Activated B cell treated with CpG ODN at 0.5 μM for 24 hours (primary cell): ENCODE measurements around the gene RPS15. TPM values are rescaled to one million over a fixed set of nuclear protein-coding genes. Genes with fewer than 3 reads are reported as not detected.
A peak's percentile ranks its signal among the peaks of the same experiment; 100 is the strongest.

Source experiments
- ATAC-seq: fragments of 200-7000 bp; cut with Tn5 transposase; one replicate; pipeline ENCODE4 v1.10.0; 2021; ENCODE audit warnings: low read depth, mild to moderate bottlenecking, moderate library complexity
- CTCF ChIA-PET: fragments of 350-600 bp; sonication (Branson Sonifier 250); formaldehyde crosslinking; loops from one replicate; lab custom pipeline; 2021; ENCODE audit warnings: antibody characterized with exemption; lab: Charles Lee
- POLR2A ChIA-PET: fragments of 350-600 bp; sonication (Branson Sonifier 250); formaldehyde crosslinking; loops from one replicate; lab custom pipeline; 2021; ENCODE audit warnings: antibody characterized with exemption; lab: Charles Lee
- DNase-seq: peaks from one replicate; pipeline ENCODE4 v3.0.0; 2022
- H3K27ac Mint-ChIP-seq: one replicate; pipeline ENCODE4 v1.8.0; 2020; ENCODE audit warnings: mixed read lengths
- H3K27me3 Mint-ChIP-seq: one replicate; pipeline ENCODE4 v1.8.0; 2021; ENCODE audit warnings: mixed read lengths
- H3K36me3 Mint-ChIP-seq: one replicate; pipeline ENCODE4 v1.8.0; 2021; ENCODE audit warnings: low read depth, mixed read lengths
- H3K4me1 Mint-ChIP-seq: one replicate; pipeline ENCODE4 v1.8.0; 2021; ENCODE audit warnings: mixed read lengths
- H3K4me3 Mint-ChIP-seq: one replicate; pipeline ENCODE4 v1.8.0; 2020; ENCODE audit warnings: mild to moderate bottlenecking, mixed read lengths
- H3K9me3 Mint-ChIP-seq: one replicate; pipeline ENCODE4 v1.8.0; 2020; ENCODE audit warnings: mixed read lengths
- intact Hi-C: fragments of 100-400 bp; cut with micrococcal nuclease; formaldehyde crosslinking; loops from one replicate; pipeline ENCODE4 v1.15.1; 2024
- total RNA-seq: library from RNA; stranded (reverse); gene quantifications from 2 replicates; pipeline ENCODE4 v1.2.3, GENCODE V29; 2022
- TF ChIP-seq, protein P1 (sequence below): fragments of 200-600 bp; IDR thresholded peaks from one replicate; pipeline ENCODE4 v1.8.0; 2022; ENCODE audit warnings: antibody characterized with exemption, mild to moderate bottlenecking

Gene RPS15
- total RNA-seq, 1 donor from 2014 or later = 1,788 TPM

DNA sequence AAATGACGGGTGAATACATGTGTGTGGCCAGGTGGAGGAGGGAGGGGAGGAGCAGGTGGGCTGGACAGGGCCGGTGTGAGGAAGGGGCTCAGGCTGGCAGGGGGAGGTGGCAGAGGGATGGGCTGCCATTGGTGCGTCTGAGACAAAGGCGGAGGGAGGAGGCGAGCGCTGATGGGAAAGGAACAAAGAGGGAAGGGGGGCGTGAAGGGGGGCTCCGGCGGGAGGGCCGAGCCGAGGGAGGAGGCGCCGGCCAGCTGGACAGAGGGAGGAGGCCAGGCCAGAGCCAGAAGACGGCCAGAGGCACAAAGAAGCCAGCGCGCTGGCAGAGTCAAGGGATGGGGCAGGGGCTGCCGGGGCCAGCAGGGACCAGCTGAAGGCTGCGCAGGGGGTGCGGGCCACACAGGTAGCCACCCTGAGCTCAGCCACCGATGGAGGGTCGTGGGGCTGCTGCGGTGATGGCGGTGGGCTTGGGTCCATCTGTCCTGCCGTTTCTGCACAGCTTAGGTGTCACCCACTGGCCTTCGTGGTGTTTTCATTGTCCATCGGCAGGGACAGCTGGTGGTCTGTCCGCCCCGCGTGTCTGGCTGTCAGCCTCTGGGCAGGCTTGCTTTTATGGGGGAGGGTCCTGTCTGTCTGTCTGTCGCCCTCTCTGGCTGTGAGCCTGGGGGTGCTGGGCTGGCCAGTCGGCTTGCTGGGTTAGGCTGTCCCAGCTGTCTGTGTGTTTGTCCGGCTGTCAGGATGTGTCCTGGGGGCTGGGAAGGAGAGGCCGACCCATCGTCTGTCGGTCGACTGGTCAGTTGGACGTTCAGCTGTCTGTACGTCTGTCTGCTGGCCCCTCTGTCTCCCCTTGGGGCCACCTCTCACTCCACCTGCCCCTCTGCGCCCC lies 14.0 kb downstream of the RPS15 start:
- intact Hi-C loops = no loop called here
- Mint-ChIP-seq H3K4me1 (peaks cover 34% of the 10 kb centered on the region), H3K27ac (no peak overlapping the region), H3K4me3 (no peak overlapping the region), H3K36me3 (no peaks in the 10 kb centered on the region), H3K9me3 (no peaks in the 10 kb centered on the region), H3K27me3 (peaks cover 54% of the 10 kb centered on the region)
- CTCF ChIA-PET = no interaction called here
- ATAC-seq (no peak), DNase-seq (no peak)
- TF ChIP-seq, protein P1, sequence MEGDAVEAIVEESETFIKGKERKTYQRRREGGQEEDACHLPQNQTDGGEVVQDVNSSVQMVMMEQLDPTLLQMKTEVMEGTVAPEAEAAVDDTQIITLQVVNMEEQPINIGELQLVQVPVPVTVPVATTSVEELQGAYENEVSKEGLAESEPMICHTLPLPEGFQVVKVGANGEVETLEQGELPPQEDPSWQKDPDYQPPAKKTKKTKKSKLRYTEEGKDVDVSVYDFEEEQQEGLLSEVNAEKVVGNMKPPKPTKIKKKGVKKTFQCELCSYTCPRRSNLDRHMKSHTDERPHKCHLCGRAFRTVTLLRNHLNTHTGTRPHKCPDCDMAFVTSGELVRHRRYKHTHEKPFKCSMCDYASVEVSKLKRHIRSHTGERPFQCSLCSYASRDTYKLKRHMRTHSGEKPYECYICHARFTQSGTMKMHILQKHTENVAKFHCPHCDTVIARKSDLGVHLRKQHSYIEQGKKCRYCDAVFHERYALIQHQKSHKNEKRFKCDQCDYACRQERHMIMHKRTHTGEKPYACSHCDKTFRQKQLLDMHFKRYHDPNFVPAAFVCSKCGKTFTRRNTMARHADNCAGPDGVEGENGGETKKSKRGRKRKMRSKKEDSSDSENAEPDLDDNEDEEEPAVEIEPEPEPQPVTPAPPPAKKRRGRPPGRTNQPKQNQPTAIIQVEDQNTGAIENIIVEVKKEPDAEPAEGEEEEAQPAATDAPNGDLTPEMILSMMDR = no peak
- POLR2A ChIA-PET = interaction anchor here (1.5 kb wide), 1 partner anchor 16 kb away, joined by 5 read pairs; no protein-coding TSS in a partner anchor

DNA sequence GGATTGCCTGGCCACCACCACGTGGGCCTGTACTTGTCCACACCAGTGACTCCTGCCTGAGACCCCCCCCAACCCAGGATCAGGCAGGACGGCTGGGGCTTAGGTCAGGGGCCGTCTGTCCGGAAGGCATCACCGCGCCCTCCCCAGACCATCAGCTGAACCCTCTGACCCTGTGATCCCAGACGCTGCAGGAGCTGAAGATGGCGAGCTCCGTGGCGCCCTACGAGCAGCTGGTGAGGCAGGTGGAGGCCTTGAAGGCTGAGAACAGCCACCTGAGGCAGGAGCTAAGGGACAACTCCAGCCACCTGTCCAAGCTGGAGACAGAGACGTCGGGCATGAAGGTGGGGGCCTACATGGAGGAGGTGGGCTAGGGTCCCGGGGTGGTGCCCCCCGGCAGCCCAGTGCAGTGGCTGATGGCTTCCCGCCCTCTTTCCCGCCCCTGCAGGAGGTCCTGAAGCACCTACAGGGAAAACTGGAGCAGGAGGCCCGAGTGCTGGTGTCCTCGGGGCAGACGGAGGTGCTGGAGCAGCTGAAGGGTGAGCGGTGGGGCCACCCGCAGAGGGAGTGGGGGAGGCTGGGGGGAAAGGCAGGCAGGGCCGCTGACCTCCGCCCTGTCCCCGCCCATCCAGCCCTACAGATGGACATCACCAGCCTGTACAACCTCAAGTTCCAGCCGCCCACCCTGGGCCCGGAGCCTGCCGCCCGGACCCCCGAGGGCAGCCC lies 14.8 kb downstream of the RPS15 start:
- Mint-ChIP-seq H3K36me3 (no peaks in the 10 kb centered on the region), H3K27me3 (peaks cover 46% of the 10 kb centered on the region), H3K9me3 (no peaks in the 10 kb centered on the region), H3K4me1 (peaks cover 30% of the 10 kb centered on the region), H3K4me3 (no peak overlapping the region), H3K27ac (no peak overlapping the region)
- TF ChIP-seq, protein P1 = no peak
- POLR2A ChIA-PET = interaction anchor here (1.5 kb wide), 1 partner anchor 15 kb away, joined by 5 read pairs; no protein-coding TSS in a partner anchor
- CTCF ChIA-PET = interaction anchor here (1.7 kb wide), 1 partner anchor 10 kb away, joined by 5 read pairs; no protein-coding TSS in a partner anchor
- ATAC-seq (no peak), DNase-seq (no peak)
- intact Hi-C loops = no loop called here

DNA sequence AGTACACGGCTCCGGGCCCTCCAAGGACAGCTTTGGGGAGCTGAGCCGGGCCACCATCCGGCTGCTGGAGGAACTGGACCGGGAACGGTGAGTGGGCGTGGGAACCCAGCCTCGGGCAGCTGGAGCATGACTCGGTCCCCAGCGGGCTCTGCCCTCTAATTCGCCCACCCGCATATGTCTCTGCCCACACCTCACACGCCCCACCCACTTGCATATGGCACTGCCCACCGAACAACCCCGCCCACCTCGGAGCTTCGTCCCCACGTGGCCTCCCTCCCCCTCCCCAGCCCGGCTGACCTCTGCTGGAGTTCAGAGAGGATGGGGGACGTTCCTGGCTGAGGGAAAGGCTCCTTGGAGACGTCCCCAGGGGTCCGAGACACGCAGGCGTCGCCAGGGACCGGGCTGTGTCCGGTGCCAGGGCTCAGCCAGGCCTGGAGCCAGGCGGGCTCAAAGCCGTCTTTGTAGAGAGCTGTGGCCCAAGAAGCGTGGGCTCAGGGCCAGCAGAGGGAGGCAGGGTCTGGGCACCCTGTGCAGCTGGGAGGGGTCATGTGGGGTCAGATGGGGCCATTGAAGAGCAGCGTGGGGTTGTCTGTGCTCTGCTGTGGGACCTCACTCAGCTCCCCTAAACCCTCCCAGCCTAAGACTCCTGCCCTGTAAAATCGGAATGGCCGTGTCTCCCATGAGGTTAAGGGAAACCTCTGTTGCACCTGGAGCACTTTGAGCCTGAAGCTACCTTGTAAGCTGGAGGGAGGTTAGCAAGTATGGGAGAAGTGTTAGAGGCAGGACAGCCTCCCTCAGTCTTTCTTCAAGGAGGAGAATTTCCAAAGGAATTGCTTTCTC lies 15.5 kb downstream of the RPS15 start:
- Mint-ChIP-seq H3K36me3 (no peaks in the 10 kb centered on the region), H3K27me3 (peaks cover 45% of the 10 kb centered on the region), H3K4me1 (peaks cover 30% of the 10 kb centered on the region), H3K27ac (no peak overlapping the region), H3K4me3 (no peak overlapping the region), H3K9me3 (no peaks in the 10 kb centered on the region)
- no peak for DNase-seq
- CTCF ChIA-PET = interaction anchor here (1.0 to 1.7 kb wide), 2 partner anchors 8 to 10 kb away, joined by 3 to 5 read pairs; no protein-coding TSS in a partner anchor
- no peak for ATAC-seq
- intact Hi-C loops = no loop called here
- POLR2A ChIA-PET = interaction anchor here (0.8 to 1.5 kb wide), 3 partner anchors 11 to 37 kb away, joined by 4 to 5 read pairs (median 5); partner anchors contain the start of gene REEP6
- TF ChIP-seq, protein P1 = no peak

DNA sequence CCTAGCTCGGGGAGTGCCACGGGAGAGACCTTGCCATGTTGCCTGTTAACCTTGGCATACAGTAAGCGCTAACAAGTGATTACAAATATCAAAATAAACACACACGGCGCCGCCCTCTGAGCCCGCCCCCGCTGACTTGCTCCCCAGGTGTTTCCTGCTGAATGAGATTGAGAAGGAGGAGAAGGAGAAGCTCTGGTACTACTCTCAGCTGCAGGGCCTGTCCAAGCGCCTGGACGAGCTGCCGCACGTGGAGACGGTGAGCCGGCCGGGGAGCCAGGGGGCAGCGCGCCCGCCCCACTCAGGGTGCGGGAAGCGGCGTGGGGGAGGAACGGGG lies 16.8 kb downstream of the RPS15 start:
- DNase-seq (no peak), ATAC-seq (peak; percentile 29)
- Mint-ChIP-seq H3K4me3 (no peak overlapping the region), H3K27me3 (peaks cover 39% of the 10 kb centered on the region), H3K36me3 (peaks cover 2% of the 10 kb centered on the region), H3K27ac (no peak overlapping the region), H3K9me3 (no peaks in the 10 kb centered on the region), H3K4me1 (peaks cover 26% of the 10 kb centered on the region)
- intact Hi-C loops = loop anchor here (1.0 kb wide), 1 partner anchor 10 kb away; no protein-coding TSS in a partner anchor
- TF ChIP-seq, protein P1 = no peak
- CTCF ChIA-PET = no interaction called here
- POLR2A ChIA-PET = interaction anchor here (0.6 to 1.2 kb wide), 5 partner anchors 10 to 36 kb away, joined by 3 to 6 read pairs (median 5); partner anchors contain the start of gene REEP6
